HEK293 (cell line): Measurements from ENCODE around the gene RASSF1.

Experiments used
- CTCF ChIP-seq: fragments of 450-650 bp; formaldehyde crosslinking; IDR thresholded peaks from 2 replicates; pipeline ENCODE4 v1.5.1; 2016; ENCODE audit warnings: missing biosample characterization, missing genetic modification characterization
- HOXA7 ChIP-seq: sonication (generic); formaldehyde crosslinking; IDR thresholded peaks from 2 replicates; pipeline ENCODE4 v1.8.1; 2022; ENCODE audit warnings: missing genetic modification reagents, borderline replicate concordance
- KLF1 ChIP-seq: fragments of 450-650 bp; formaldehyde crosslinking; IDR thresholded peaks from 2 replicates; pipeline ENCODE4 v1.5.1; 2016; ENCODE audit warnings: missing biosample characterization, missing genetic modification characterization
- OSR2 ChIP-seq: fragments of 450-650 bp; formaldehyde crosslinking; IDR thresholded peaks from 2 replicates; pipeline ENCODE4 v1.5.1; 2016; ENCODE audit warnings: missing biosample characterization, missing genetic modification characterization
- OVOL3 ChIP-seq: fragments of 450-650 bp; formaldehyde crosslinking; IDR thresholded peaks from 2 replicates; pipeline ENCODE4 v1.5.1; 2016; ENCODE audit warnings: missing biosample characterization, missing genetic modification characterization
- PRDM4 ChIP-seq: fragments of 450-650 bp; formaldehyde crosslinking; IDR thresholded peaks from 2 replicates; pipeline ENCODE4 v1.5.1; 2017; ENCODE audit warnings: missing biosample characterization, missing genetic modification characterization
- SCRT1 ChIP-seq: fragments of 450-650 bp; formaldehyde crosslinking; IDR thresholded peaks from 2 replicates; pipeline ENCODE4 v1.5.1; 2016; ENCODE audit warnings: missing biosample characterization, missing genetic modification characterization, borderline replicate concordance
- SCRT2 ChIP-seq: fragments of 450-650 bp; formaldehyde crosslinking; IDR thresholded peaks from 2 replicates; pipeline ENCODE4 v1.5.1; 2016; ENCODE audit warnings: missing biosample characterization, missing genetic modification characterization
- SP3 ChIP-seq: fragments of 450-650 bp; formaldehyde crosslinking; IDR thresholded peaks from 2 replicates; pipeline ENCODE4 v1.5.1; 2016; ENCODE audit warnings: missing biosample characterization, missing genetic modification characterization
- ZBTB7A ChIP-seq: fragments of 450-650 bp; formaldehyde crosslinking; IDR thresholded peaks from 2 replicates; pipeline ENCODE4 v1.5.1; 2016; ENCODE audit warnings: low read depth, missing biosample characterization, missing genetic modification characterization
- ZEB2 ChIP-seq: fragments of 450-650 bp; formaldehyde crosslinking; IDR thresholded peaks from 2 replicates; pipeline ENCODE4 v1.5.1; 2016; ENCODE audit warnings: missing biosample characterization, missing genetic modification characterization
- ZNF112 ChIP-seq: fragments of 450-650 bp; formaldehyde crosslinking; IDR thresholded peaks from 2 replicates; pipeline ENCODE4 v1.5.0; 2017; ENCODE audit warnings: missing biosample characterization, missing genetic modification characterization
- ZNF133 ChIP-seq: fragments of 450-650 bp; formaldehyde crosslinking; IDR thresholded peaks from 2 replicates; pipeline ENCODE4 v1.5.1; 2016; ENCODE audit warnings: missing biosample characterization, missing genetic modification characterization
- ZNF302 ChIP-seq: fragments of 450-650 bp; formaldehyde crosslinking; IDR thresholded peaks from 2 replicates; pipeline ENCODE4 v1.5.1; 2016; ENCODE audit warnings: missing biosample characterization, missing genetic modification characterization, low read depth
- ZNF362 ChIP-seq: fragments of 450-650 bp; formaldehyde crosslinking; IDR thresholded peaks from 2 replicates; pipeline ENCODE4 v1.5.1; 2016; ENCODE audit warnings: missing biosample characterization, missing genetic modification characterization
- ZNF398 ChIP-seq: fragments of 450-650 bp; formaldehyde crosslinking; IDR thresholded peaks from 2 replicates; pipeline ENCODE4 v1.5.1; 2017; ENCODE audit warnings: missing biosample characterization, missing genetic modification characterization
- ZNF423 ChIP-seq: fragments of 450-650 bp; formaldehyde crosslinking; IDR thresholded peaks from 2 replicates; pipeline ENCODE4 v1.5.1; 2016; ENCODE audit warnings: missing biosample characterization, missing genetic modification characterization
- ZNF433 ChIP-seq: fragments of 450-650 bp; formaldehyde crosslinking; IDR thresholded peaks from 2 replicates; pipeline ENCODE4 v1.5.1; 2016; ENCODE audit warnings: missing biosample characterization, missing genetic modification characterization, low read depth
- ZNF514 ChIP-seq: fragments of 450-650 bp; formaldehyde crosslinking; IDR thresholded peaks from 2 replicates; pipeline ENCODE4 v1.5.1; 2016; ENCODE audit warnings: missing biosample characterization, missing genetic modification characterization
- ZNF530 ChIP-seq: fragments of 450-650 bp; formaldehyde crosslinking; IDR thresholded peaks from 2 replicates; pipeline ENCODE4 v1.5.1; 2016; ENCODE audit warnings: low read depth, missing biosample characterization, missing genetic modification characterization
- ZNF548 ChIP-seq: fragments of 450-650 bp; formaldehyde crosslinking; IDR thresholded peaks from 2 replicates; pipeline ENCODE4 v1.5.1; 2016; ENCODE audit warnings: missing biosample characterization, missing genetic modification characterization
- ZNF600 ChIP-seq: fragments of 450-650 bp; formaldehyde crosslinking; IDR thresholded peaks from 2 replicates; pipeline ENCODE4 v1.5.1; 2016; ENCODE audit warnings: missing biosample characterization, missing genetic modification characterization
- ZNF626 ChIP-seq: fragments of 450-650 bp; sonication (Bioruptor Pico); formaldehyde crosslinking; IDR thresholded peaks from 2 replicates; pipeline ENCODE4 v1.5.1; 2018; ENCODE audit warnings: missing biosample characterization, missing genetic modification characterization, inconsistent platforms
- ZNF670 ChIP-seq: fragments of 450-650 bp; formaldehyde crosslinking; IDR thresholded peaks from 2 replicates; pipeline ENCODE4 v1.5.1; 2016; ENCODE audit warnings: missing biosample characterization, missing genetic modification characterization, low read depth
- ZSCAN23 ChIP-seq: fragments of 450-650 bp; formaldehyde crosslinking; IDR thresholded peaks from 2 replicates; pipeline ENCODE4 v1.5.1; 2016; ENCODE audit warnings: missing biosample characterization, missing genetic modification characterization
- ZXDB ChIP-seq: fragments of 450-650 bp; formaldehyde crosslinking; IDR thresholded peaks from 2 replicates; pipeline ENCODE4 v1.5.1; 2016; ENCODE audit warnings: missing biosample characterization, missing genetic modification characterization
- TF ChIP-seq, protein P1 (sequence below): fragments of 450-650 bp; formaldehyde crosslinking; IDR thresholded peaks from 2 replicates; pipeline ENCODE4 v1.5.1; 2016; ENCODE audit warnings: missing biosample characterization, missing genetic modification characterization, low read depth
- TF ChIP-seq, protein P2 (sequence below): fragments of 450-650 bp; formaldehyde crosslinking; IDR thresholded peaks from 2 replicates; pipeline ENCODE4 v1.5.1; 2016; ENCODE audit warnings: missing biosample characterization, missing genetic modification characterization
- TF ChIP-seq, protein P3 (sequence below): fragments of 450-650 bp; formaldehyde crosslinking; IDR thresholded peaks from 2 replicates; pipeline ENCODE4 v1.5.1; 2016; ENCODE audit warnings: missing biosample characterization, missing genetic modification characterization

Gene RASSF1

GRCh38 chr3:50347187-50347813 lies 6.7 kb upstream of the RASSF1 start (continued):
- TF ChIP-seq ZNF433 (tag by site-specific recombination) (no peak), ZNF112 (no peak), PRDM4 (no peak), ZNF514 (tag by site-specific recombination) (no peak), ZNF362 (peak; percentile 98), SP3 (tag by site-specific recombination) (no peak), CTCF (peak; percentile 56), HOXA7 (CRISPR knock-in tag) (no peak), ZNF670 (no peak), ZNF600 (tag by site-specific recombination) (no peak), KLF1 (tag by site-specific recombination) (no peak), OSR2 (tag by site-specific recombination) (no peak), ZNF548 (tag by site-specific recombination) (no peak), ZBTB7A (tag by site-specific recombination) (no peak), ZEB2 (tag by site-specific recombination) (0 out of 2 replicates have a peak, but pooled peaks have one; percentile 32), ZXDB (tag by site-specific recombination) (no peak), ZNF423 (no peak), SCRT1 (tag by site-specific recombination) (0 out of 2 replicates have a peak, but pooled peaks have one; percentile 22), ZNF398 (0 out of 2 replicates have a peak, but pooled peaks have one; percentile 19), ZNF626 (no peak), ZNF530 (tag by site-specific recombination) (no peak), ZNF302 (tag by site-specific recombination) (no peak), OVOL3 (no peak), ZNF133 (no peak), ZSCAN23 (tag by site-specific recombination) (no peak), SCRT2 (peak; percentile 71)
- TF ChIP-seq, protein P1, sequence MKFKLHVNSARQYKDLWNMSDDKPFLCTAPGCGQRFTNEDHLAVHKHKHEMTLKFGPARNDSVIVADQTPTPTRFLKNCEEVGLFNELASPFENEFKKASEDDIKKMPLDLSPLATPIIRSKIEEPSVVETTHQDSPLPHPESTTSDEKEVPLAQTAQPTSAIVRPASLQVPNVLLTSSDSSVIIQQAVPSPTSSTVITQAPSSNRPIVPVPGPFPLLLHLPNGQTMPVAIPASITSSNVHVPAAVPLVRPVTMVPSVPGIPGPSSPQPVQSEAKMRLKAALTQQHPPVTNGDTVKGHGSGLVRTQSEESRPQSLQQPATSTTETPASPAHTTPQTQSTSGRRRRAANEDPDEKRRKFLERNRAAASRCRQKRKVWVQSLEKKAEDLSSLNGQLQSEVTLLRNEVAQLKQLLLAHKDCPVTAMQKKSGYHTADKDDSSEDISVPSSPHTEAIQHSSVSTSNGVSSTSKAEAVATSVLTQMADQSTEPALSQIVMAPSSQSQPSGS (tag by site-specific recombination): no peak
- TF ChIP-seq, protein P2, sequence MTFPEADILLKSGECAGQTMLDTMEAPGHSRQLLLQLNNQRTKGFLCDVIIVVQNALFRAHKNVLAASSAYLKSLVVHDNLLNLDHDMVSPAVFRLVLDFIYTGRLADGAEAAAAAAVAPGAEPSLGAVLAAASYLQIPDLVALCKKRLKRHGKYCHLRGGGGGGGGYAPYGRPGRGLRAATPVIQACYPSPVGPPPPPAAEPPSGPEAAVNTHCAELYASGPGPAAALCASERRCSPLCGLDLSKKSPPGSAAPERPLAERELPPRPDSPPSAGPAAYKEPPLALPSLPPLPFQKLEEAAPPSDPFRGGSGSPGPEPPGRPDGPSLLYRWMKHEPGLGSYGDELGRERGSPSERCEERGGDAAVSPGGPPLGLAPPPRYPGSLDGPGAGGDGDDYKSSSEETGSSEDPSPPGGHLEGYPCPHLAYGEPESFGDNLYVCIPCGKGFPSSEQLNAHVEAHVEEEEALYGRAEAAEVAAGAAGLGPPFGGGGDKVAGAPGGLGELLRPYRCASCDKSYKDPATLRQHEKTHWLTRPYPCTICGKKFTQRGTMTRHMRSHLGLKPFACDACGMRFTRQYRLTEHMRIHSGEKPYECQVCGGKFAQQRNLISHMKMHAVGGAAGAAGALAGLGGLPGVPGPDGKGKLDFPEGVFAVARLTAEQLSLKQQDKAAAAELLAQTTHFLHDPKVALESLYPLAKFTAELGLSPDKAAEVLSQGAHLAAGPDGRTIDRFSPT (tag by site-specific recombination): no peak
- TF ChIP-seq, protein P3, sequence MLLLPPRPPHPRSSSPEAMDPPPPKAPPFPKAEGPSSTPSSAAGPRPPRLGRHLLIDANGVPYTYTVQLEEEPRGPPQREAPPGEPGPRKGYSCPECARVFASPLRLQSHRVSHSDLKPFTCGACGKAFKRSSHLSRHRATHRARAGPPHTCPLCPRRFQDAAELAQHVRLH: no peak
